Aorta (tissue), 5 donors: Measurements from ENCODE around the gene FGF4. TPM values are rescaled to one million over a fixed set of nuclear protein-coding genes. Genes with fewer than 3 reads are reported as not detected.

Experiments used
- ATAC-seq: fragments of 200-7000 bp; cut with Tn5 transposase; one replicate; pipeline ENCODE4 v1.9.1; 2022; ENCODE audit warnings: moderate library complexity; ENCODE audit not compliant: low FRiP score
- DNase-seq, 2 donors: peaks; one replicate each; pipeline ENCODE4 v3.0.0-alpha.2; 2020
- H3K27ac ChIP-seq, 2 donors: one replicate each; pipeline ENCODE4 v1.5.1; 2013; ENCODE audit warnings: low read length in 2 of 2, mild to moderate bottlenecking in 2 of 2, moderate library complexity in 2 of 2, control low read depth in 1 of 2, inconsistent platforms in 1 of 2, low read depth in 1 of 2
- H3K27me3 ChIP-seq, 2 donors: one replicate each; pipeline ENCODE4 v1.6.1; 2013; ENCODE audit warnings: control low read depth in 1 of 2, low read length in 1 of 2, mild to moderate bottlenecking in 1 of 2, moderate library complexity in 1 of 2; ENCODE audit not compliant: insufficient read depth in 2 of 2, control insufficient read depth in 1 of 2
- H3K36me3 ChIP-seq, 2 donors: one replicate each; pipeline ENCODE4 v1.6.1; 2013; ENCODE audit warnings: control low read depth in 1 of 2, low read length in 1 of 2, mild to moderate bottlenecking in 1 of 2; ENCODE audit not compliant: insufficient read depth in 2 of 2, control insufficient read depth in 1 of 2
- H3K4me1 ChIP-seq, 2 donors: one replicate each; pipeline ENCODE4 v1.6.1; 2013; ENCODE audit warnings: low read length in 2 of 2, control low read depth in 1 of 2, mild to moderate bottlenecking in 1 of 2, moderate library complexity in 1 of 2; ENCODE audit not compliant: insufficient read depth in 2 of 2, control insufficient read depth in 1 of 2
- H3K4me3 ChIP-seq, 2 donors: one replicate each; pipeline ENCODE4 v1.5.1; 2013; ENCODE audit warnings: low read length in 2 of 2, control low read depth in 1 of 2, mild to moderate bottlenecking in 1 of 2
- H3K9me3 ChIP-seq: one replicate; pipeline ENCODE4 v1.6.1; 2013; ENCODE audit warnings: mild to moderate bottlenecking, low read length; ENCODE audit not compliant: control insufficient read depth
- WGBS, 2 donors: extraction: QIAGEN DNeasy Blood & Tissue Kit; methylation state at CpG; one replicate each; pipeline ENCODE4 v1.1.7; 2013; 5-methylcytosine and 5-hydroxymethylcytosine counted together
- intact Hi-C, 2 donors: fragments of 100-400 bp; cut with DNase I; formaldehyde crosslinking; loops; one replicate each; pipeline versions ENCODE4 v1.14.2 to v1.15.0; 2022
- polyA plus RNA-seq, 2 donors: library from polyadenylated mRNA; stranded (reverse); fragments of 200-250 nt; gene quantifications; one replicate each; pipeline ENCODE4 v1.2.3, GENCODE V29; 2013
- total RNA-seq, 2 donors: library from RNA; stranded (reverse); fragmentation: NEBNext Ultra II Directional; extraction: Animal tissue kit (Norgen Biotek cat#: 25700); gene quantifications; one replicate each; pipeline ENCODE4 v1.2.1, GENCODE V29; 2021
- donor health status: healthy with polysubstance abuse.
- donor health status: Bipolar disorder and iron deficiency.
- donor health status: DM: no; HTN: no; CAD: no.
- donor health status: DM: no; HTN: no; CAD: no.
- donor health status: DM: yes; HTN: yes; CAD: no.

The FGF4 gene
- total and polyA plus RNA-seq, 4 donors = 0.13 TPM; not detected in 3

DNA sequence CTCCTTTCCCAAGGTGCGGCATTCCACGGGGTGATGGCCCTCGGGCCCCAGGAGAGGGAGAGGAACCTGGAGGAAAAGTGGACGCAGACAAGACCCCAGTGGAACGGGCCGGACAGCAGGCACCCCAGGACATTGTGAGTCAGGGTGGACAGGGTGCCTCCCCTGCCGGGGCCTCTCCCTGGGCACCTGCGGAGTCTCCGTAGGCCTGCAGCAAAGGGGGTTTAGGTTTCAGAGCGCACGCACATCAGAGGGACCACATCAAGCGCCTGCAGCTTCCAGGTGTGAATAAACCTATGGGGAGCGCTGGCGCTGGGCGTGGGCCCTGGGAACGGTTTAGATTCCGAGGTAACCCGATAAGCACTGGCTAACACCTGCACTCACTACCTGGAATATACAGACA is 48.7 kb downstream of the FGF4 start:
- ATAC-seq (peak; percentile 15), DNase-seq (no peak)
- Histone ChIP-seq H3K9me3 (no peaks in the 10 kb centered on the region), H3K4me3 (no peak overlapping the region), H3K36me3 (no peaks in the 10 kb centered on the region), H3K27ac (no peak overlapping the region), H3K4me1 (no peaks in the 10 kb centered on the region), H3K27me3 (no peaks in the 10 kb centered on the region)
- 72 to 76% methylated on average over 18 of the region's 18 CpGs for WGBS, 2 donors
- intact Hi-C loops = no loop called here

DNA sequence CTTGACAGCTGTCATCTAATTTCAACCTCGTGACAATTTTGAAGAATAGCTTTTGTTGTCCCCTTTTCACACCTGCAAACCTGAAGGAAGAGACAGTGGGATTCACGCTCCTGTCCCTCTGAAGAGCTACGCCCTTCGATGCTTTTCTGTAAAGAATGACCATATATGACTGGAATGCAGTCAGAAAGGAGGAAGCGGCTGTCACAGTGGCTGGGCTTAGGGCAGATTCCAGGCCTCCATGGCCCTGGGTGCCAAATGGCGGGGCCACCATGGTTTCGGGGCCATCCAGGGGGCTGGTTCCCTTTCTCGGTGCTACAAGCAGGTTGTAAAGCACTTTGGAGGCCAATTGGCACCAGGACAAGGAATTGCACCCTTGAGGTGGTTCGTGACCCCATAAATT is 49.1 kb downstream of the FGF4 start:
- Histone ChIP-seq H3K9me3 (no peaks in the 10 kb centered on the region), H3K4me3 (no peak overlapping the region), H3K27ac (no peak overlapping the region), H3K4me1 (no peaks in the 10 kb centered on the region), H3K27me3 (no peaks in the 10 kb centered on the region), H3K36me3 (no peaks in the 10 kb centered on the region)
- intact Hi-C loops = no loop called here
- WGBS, 2 donors = 66 to 75% methylated on average over 9 of the region's 9 CpGs
- no peak for DNase-seq
- ATAC-seq = no peak

DNA sequence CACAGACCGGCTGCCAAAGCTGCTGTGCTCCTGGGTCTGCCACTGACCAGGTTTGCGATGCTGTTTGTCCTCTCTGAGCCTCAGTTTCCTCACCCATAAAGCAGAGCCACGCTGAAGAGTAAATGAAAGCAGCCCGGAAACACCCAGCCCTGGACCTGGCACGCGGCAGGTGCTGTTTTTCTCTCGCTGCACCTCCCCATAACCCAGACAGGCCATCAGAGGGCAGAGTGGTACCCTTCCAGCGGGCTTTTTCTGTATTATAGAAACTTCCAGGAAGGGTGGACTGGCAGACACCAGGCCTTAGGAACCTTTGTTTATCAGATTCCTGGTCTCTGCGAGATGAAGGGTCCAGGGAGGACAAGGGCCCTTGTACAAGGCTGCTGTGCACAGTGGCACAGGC is 53.4 kb downstream of the FGF4 start:
- no peaks in the 10 kb centered on the region for H3K36me3 ChIP-seq
- intact Hi-C loops = no loop called here
- H3K27me3 ChIP-seq = no peaks in the 10 kb centered on the region
- WGBS, 2 donors = 33 to 38% methylated on average over 9 of the region's 9 CpGs
- H3K27ac ChIP-seq = no peak overlapping the region
- H3K9me3 ChIP-seq = no peaks in the 10 kb centered on the region
- H3K4me3 ChIP-seq = no peak overlapping the region
- no peak for ATAC-seq
- no peak for DNase-seq
- H3K4me1 ChIP-seq = no peaks in the 10 kb centered on the region

DNA sequence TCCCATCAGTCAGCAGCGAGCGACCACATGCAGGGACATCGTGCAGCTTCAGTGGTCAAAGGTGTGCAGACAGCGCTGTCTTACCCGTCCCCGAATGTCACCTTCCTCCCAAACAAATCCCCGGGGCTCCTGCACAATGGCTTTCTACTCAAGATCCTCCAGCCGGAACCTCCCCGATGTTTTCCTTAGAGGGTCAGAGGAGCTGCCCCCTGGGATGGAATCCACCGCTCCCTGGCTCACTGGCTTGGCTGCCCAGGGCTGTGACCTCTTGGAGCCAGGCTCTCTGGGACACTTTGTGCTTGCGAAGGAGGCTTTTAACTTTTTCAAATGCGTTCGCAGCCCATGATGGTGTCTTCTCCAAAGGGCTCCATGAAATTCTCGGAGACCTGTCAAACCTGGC is 54.0 kb downstream of the FGF4 start:
- no peaks in the 10 kb centered on the region for H3K27me3 ChIP-seq
- H3K9me3 ChIP-seq = no peaks in the 10 kb centered on the region

More for the DNA sequence above, 54.0 kb downstream of the FGF4 start:
- intact Hi-C loops = no loop called here
- ATAC-seq (no peak), DNase-seq (no peak)
- no peak overlapping the region for H3K4me3 ChIP-seq
- H3K27ac ChIP-seq = no peak overlapping the region
- no peaks in the 10 kb centered on the region for H3K36me3 ChIP-seq
- WGBS, 2 donors = 45 to 54% methylated on average over 14 of the region's 14 CpGs
- H3K4me1 ChIP-seq = no peaks in the 10 kb centered on the region

Other genes starting within 250 kb of the FGF4 start
- 100 to 1,000 TPM in 1 of 2 donors, 10 to 100 TPM in 1; 77.6 to 102 TPM for gene CCND1, start 134.2 kb downstream of the FGF4 start, total RNA-seq
- 10 to 100 TPM; 20.9 to 64.9 TPM for gene CCND1, start 134.2 kb downstream of the FGF4 start, polyA plus RNA-seq
- 10 to 100 TPM; 20.7 to 34.5 TPM for gene LTO1, start 100.0 kb downstream of the FGF4 start, total RNA-seq
- gene LTO1, start 100.0 kb downstream of the FGF4 start, polyA plus RNA-seq = 10 to 100 TPM in 1 of 2 donors, 1 to 10 TPM in 1; 4.6 to 32.6 TPM
- not detected for gene FGF19, start 71.3 kb downstream of the FGF4 start, total RNA-seq
- gene FGF19, start 71.3 kb downstream of the FGF4 start, polyA plus RNA-seq = not detected
- not detected for gene FGF3, start 44.1 kb upstream of the FGF4 start, total RNA-seq
- not detected for gene FGF3, start 44.1 kb upstream of the FGF4 start, polyA plus RNA-seq